HepG2 (cell line): ENCODE measurements around the gene CERS6. TPM values are rescaled to one million over a fixed set of nuclear protein-coding genes. Genes with fewer than 3 reads are reported as not detected.
A peak's percentile ranks its signal among the peaks of the same experiment; 100 is the strongest.

ENCODE experiments used
- BRD4 ChIP-seq: sonication (generic); formaldehyde crosslinking; IDR thresholded peaks from 2 replicates; pipeline ENCODE4 v1.4.0; 2020; ENCODE audit warnings: missing genetic modification reagents
- CBX2 ChIP-seq, 2 experiments: fragments of 200-600 bp in 1 of 2; sonication (generic); formaldehyde crosslinking in 1 of 2; IDR thresholded peaks; 2 replicates each; pipeline versions ENCODE4 v1.7.0 to v1.8.1; 2018 to 2022; ENCODE audit warnings: low read depth in 2 of 2, low read length in 1 of 2, mild to moderate bottlenecking in 1 of 2, missing genetic modification reagents in 1 of 2
- EP300 ChIP-seq, 3 experiments: sonication (generic) in 1 of 3; formaldehyde crosslinking in 1 of 3; IDR thresholded peaks; 2 replicates each; pipeline versions ENCODE4 v1.5.1 to v1.6.1; 2011 to 2020; ENCODE audit warnings: low read depth in 2 of 3, low read length in 2 of 3, borderline replicate concordance in 1 of 3, improper control_type of control experiment in 1 of 3, mild to moderate bottlenecking in 1 of 3, missing genetic modification reagents in 1 of 3, moderate library complexity in 1 of 3
- GTF2F1 ChIP-seq: fragments of 150-350 bp; IDR thresholded peaks from 2 replicates; pipeline ENCODE4 v1.6.1; 2014; ENCODE audit warnings: low read length
- LCORL ChIP-seq, 2 experiments: fragments of 450-650 bp in 1 of 2; sonication (generic) in 1 of 2; formaldehyde crosslinking in 1 of 2; IDR thresholded peaks; 2 replicates each; pipeline versions ENCODE4 v1.5.0 to v1.6.1; 2017 to 2020; ENCODE audit warnings: antibody characterized with exemption in 1 of 2, missing genetic modification reagents in 1 of 2
- NFE2 ChIP-seq: sonication (generic); formaldehyde crosslinking; IDR thresholded peaks from 2 replicates; pipeline ENCODE4 v1.4.0; 2020; ENCODE audit warnings: missing genetic modification reagents
- NFRKB ChIP-seq: fragments of 450-650 bp; IDR thresholded peaks from 2 replicates; pipeline ENCODE4 v1.6.1; 2017
- NR3C1 ChIP-seq: sonication (generic); formaldehyde crosslinking; IDR thresholded peaks from 2 replicates; pipeline ENCODE4 v1.4.0; 2020; ENCODE audit warnings: missing genetic modification reagents
- PHF8 ChIP-seq: sonication (generic); formaldehyde crosslinking; IDR thresholded peaks from 2 replicates; pipeline ENCODE4 v1.5.0; 2020; ENCODE audit warnings: missing genetic modification reagents
- SAP130 ChIP-seq: IDR thresholded peaks from 2 replicates; pipeline ENCODE4 v1.6.1; 2016; ENCODE audit warnings: low read depth
- TMF1 ChIP-seq: sonication (generic); formaldehyde crosslinking; IDR thresholded peaks from 2 replicates; pipeline ENCODE4 v1.8.1; 2022; ENCODE audit warnings: low read depth, missing genetic modification reagents
- ZNF235 ChIP-seq: sonication (generic); formaldehyde crosslinking; IDR thresholded peaks from 2 replicates; pipeline ENCODE4 v1.8.1; 2023; ENCODE audit warnings: mild to moderate bottlenecking, missing genetic modification reagents, borderline replicate concordance
- ZNF75D ChIP-seq: sonication (generic); formaldehyde crosslinking; IDR thresholded peaks from 2 replicates; pipeline ENCODE4 v1.8.1; 2023; ENCODE audit warnings: missing genetic modification reagents, mild to moderate bottlenecking, borderline replicate concordance
- ZSCAN22 ChIP-seq: sonication (generic); formaldehyde crosslinking; IDR thresholded peaks from 2 replicates; pipeline ENCODE4 v1.4.0; 2020; ENCODE audit warnings: mild to moderate bottlenecking, missing genetic modification reagents
- ZSCAN29 ChIP-seq: sonication (generic); formaldehyde crosslinking; conservative IDR thresholded peaks from 2 replicates; pipeline ENCODE4 v1.4.0; 2020; ENCODE audit warnings: mild to moderate bottlenecking, missing genetic modification reagents
- polyA plus RNA-seq, 8 experiments: library from polyadenylated mRNA; depleted of rRNA in 3 of 8; stranded (reverse) in 7 of 8; unstranded in 1 of 8; fragments of >200 nt; fragmentation: Illumina TruSeq in 4 of 8; extraction: Trizol in 4 of 8; gene quantifications; 2 replicates each; pipeline versions ENCODE4 v1.2.1 to v1.2.3, GENCODE V29; 2011 to 2016; ENCODE audit warnings: low read depth in 4 of 8, missing spikeins in 1 of 8, mixed read lengths in 1 of 8; ENCODE audit not compliant: insufficient read depth in 1 of 8
- total RNA-seq, 5 experiments: library from RNA; depleted of rRNA; stranded (reverse); fragments of >200 nt; fragmentation: Illumina TruSeq; extraction: Trizol; gene quantifications; 2 replicates each; pipeline ENCODE4 v1.2.3, GENCODE V29; 2016; ENCODE audit warnings: low read depth in 1 of 5
- TF ChIP-seq, protein P1 (sequence below): sonication (generic); formaldehyde crosslinking; IDR thresholded peaks from 2 replicates; pipeline ENCODE4 v1.9.0; 2021; ENCODE audit warnings: missing genetic modification reagents, borderline replicate concordance
- TF ChIP-seq, protein P2 (sequence below): sonication (generic); formaldehyde crosslinking; IDR thresholded peaks from 2 replicates; pipeline ENCODE4 v1.5.0; 2020; ENCODE audit warnings: missing genetic modification reagents, mild to moderate bottlenecking, borderline replicate concordance
- TF ChIP-seq, protein P3 (sequence below): sonication (generic); formaldehyde crosslinking; IDR thresholded peaks from 2 replicates; pipeline ENCODE4 v1.4.0; 2020; ENCODE audit warnings: missing genetic modification reagents, borderline replicate concordance
- TF ChIP-seq, protein P4 (sequence below): sonication (generic); formaldehyde crosslinking; IDR thresholded peaks from 2 replicates; pipeline ENCODE4 v1.4.0; 2020; ENCODE audit warnings: missing genetic modification reagents

CERS6 gene
- total and polyA plus RNA-seq, 2 of the 13 experiments (the other 11 are each of a cell fraction or from before 2014, with no cell fraction given): 10.1 to 20.3 TPM

DNA sequence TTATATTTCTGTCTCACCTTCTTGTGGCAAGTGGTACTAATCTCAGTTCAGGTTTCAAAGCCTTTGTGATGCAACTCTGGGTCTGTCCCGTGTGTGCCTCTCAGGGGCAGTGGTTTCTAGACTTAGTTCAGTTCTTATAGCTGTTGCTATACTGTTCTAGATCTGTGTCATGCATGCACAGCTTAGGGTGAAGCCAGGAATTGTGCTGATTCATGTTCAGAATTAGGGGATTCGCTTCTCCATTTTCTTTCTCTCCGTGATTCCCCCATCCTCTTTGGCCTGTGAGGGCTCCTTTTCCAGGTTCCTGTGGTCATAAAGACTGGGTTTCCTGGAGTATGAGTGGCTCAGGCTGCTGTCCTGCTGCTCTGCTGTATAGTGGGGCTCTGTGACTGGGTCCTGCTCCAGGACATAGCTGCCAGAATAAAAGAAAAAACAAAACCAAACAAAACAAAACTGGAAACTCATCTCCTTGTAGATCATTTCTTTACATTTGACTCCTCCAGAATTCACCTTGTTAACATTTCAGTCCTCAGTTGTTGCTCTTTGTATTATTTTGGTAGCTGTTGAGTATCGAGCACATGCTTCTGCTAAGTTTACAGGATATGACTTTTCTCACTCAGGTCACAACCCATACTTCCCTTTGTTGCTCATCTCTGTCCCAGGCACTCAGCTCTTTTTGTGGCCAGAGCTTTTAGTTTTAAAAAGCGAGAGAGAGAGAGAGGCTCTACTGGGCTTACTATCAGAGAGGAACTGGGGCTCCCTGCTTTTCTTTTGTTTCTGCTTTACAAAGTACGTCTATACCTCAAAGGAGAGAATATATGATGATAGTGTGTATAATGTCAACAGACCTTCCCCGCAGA is 34.2 kb downstream of the CERS6 start (continued):
- TF ChIP-seq, protein P1, sequence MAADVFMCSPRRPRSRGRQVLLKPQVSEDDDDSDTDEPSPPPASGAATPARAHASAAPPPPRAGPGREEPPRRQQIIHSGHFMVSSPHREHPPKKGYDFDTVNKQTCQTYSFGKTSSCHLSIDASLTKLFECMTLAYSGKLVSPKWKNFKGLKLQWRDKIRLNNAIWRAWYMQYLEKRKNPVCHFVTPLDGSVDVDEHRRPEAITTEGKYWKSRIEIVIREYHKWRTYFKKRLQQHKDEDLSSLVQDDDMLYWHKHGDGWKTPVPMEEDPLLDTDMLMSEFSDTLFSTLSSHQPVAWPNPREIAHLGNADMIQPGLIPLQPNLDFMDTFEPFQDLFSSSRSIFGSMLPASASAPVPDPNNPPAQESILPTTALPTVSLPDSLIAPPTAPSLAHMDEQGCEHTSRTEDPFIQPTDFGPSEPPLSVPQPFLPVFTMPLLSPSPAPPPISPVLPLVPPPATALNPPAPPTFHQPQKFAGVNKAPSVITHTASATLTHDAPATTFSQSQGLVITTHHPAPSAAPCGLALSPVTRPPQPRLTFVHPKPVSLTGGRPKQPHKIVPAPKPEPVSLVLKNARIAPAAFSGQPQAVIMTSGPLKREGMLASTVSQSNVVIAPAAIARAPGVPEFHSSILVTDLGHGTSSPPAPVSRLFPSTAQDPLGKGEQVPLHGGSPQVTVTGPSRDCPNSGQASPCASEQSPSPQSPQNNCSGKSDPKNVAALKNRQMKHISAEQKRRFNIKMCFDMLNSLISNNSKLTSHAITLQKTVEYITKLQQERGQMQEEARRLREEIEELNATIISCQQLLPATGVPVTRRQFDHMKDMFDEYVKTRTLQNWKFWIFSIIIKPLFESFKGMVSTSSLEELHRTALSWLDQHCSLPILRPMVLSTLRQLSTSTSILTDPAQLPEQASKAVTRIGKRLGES (CRISPR knock-in tag): no peak
- TF ChIP-seq ZSCAN29 (CRISPR knock-in tag) (no peak), NR3C1 (CRISPR knock-in tag) (no peak), LCORL (IDR thresholded peaks at IDR 0.05) (no peak), LCORL (CRISPR knock-in tag; IDR thresholded peaks at IDR 0.05) (0 out of 2 replicates have a peak, but pooled peaks have one; percentile 41), ZNF235 (CRISPR knock-in tag) (no peak), PHF8 (CRISPR knock-in tag) (no peak), CBX2 (IDR thresholded peaks at IDR 0.05; ENCODE audit: low read depth, low read length) (no peak), CBX2 (CRISPR knock-in tag; IDR thresholded peaks at IDR 0.05; ENCODE audit: low read depth) (no peak), SAP130 (CRISPR knock-in tag) (peak; percentile 37), BRD4 (CRISPR knock-in tag) (no peak), NFE2 (peak; percentile 56; the same call in 1 of the 2 replicates), NFRKB (no peak), ZNF75D (CRISPR knock-in tag) (no peak), EP300 (IDR thresholded peaks at IDR 0.05; ENCODE audit: low read depth in 2 of 2, low read length in 2 of 2) (0 out of 4 replicates have a peak, but pooled peaks of 1 of the 2 experiments have one; percentile 21), EP300 (CRISPR knock-in tag; IDR thresholded peaks at IDR 0.05; ENCODE audit: borderline replicate concordance) (no peak), ZSCAN22 (CRISPR knock-in tag) (no peak), TMF1 (no peak), GTF2F1 (no peak)
- TF ChIP-seq, protein P2, sequence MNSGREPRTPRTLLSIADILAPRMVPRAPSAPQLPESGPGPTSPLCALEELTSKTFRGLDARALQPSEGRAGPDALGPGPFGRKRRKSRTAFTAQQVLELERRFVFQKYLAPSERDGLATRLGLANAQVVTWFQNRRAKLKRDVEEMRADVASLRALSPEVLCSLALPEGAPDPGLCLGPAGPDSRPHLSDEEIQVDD: no peak
- TF ChIP-seq, protein P3, sequence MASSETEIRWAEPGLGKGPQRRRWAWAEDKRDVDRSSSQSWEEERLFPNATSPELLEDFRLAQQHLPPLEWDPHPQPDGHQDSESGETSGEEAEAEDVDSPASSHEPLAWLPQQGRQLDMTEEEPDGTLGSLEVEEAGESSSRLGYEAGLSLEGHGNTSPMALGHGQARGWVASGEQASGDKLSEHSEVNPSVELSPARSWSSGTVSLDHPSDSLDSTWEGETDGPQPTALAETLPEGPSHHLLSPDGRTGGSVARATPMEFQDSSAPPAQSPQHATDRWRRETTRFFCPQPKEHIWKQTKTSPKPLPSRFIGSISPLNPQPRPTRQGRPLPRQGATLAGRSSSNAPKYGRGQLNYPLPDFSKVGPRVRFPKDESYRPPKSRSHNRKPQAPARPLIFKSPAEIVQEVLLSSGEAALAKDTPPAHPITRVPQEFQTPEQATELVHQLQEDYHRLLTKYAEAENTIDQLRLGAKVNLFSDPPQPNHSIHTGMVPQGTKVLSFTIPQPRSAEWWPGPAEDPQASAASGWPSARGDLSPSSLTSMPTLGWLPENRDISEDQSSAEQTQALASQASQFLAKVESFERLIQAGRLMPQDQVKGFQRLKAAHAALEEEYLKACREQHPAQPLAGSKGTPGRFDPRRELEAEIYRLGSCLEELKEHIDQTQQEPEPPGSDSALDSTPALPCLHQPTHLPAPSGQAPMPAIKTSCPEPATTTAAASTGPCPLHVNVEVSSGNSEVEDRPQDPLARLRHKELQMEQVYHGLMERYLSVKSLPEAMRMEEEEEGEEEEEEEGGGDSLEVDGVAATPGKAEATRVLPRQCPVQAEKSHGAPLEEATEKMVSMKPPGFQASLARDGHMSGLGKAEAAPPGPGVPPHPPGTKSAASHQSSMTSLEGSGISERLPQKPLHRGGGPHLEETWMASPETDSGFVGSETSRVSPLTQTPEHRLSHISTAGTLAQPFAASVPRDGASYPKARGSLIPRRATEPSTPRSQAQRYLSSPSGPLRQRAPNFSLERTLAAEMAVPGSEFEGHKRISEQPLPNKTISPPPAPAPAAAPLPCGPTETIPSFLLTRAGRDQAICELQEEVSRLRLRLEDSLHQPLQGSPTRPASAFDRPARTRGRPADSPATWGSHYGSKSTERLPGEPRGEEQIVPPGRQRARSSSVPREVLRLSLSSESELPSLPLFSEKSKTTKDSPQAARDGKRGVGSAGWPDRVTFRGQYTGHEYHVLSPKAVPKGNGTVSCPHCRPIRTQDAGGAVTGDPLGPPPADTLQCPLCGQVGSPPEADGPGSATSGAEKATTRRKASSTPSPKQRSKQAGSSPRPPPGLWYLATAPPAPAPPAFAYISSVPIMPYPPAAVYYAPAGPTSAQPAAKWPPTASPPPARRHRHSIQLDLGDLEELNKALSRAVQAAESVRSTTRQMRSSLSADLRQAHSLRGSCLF: no peak
- TF ChIP-seq, protein P4, sequence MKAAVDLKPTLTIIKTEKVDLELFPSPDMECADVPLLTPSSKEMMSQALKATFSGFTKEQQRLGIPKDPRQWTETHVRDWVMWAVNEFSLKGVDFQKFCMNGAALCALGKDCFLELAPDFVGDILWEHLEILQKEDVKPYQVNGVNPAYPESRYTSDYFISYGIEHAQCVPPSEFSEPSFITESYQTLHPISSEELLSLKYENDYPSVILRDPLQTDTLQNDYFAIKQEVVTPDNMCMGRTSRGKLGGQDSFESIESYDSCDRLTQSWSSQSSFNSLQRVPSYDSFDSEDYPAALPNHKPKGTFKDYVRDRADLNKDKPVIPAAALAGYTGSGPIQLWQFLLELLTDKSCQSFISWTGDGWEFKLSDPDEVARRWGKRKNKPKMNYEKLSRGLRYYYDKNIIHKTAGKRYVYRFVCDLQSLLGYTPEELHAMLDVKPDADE (CRISPR knock-in tag): no peak
